Urothelium cell line (cell line): ENCODE data around the gene S100A14.
A peak's percentile ranks its signal among the peaks of the same experiment; 100 is the strongest.
"Not testable (repeated sequence)": the region's sequence is repeated elsewhere in the genome, so short reads cannot be mapped to it uniquely, and the experiment has no call there.

ENCODE experiments used
- DNase-seq: peaks from one replicate; pipeline ENCODE4 v3.0.0; 2011; ENCODE audit warnings: low spot score, mixed read lengths
- FAIRE-seq: peaks from 2 replicates; lab custom pipeline; 2011; peaks lifted over from hg19 to GRCh38; lab: Jason Lieb, UNC

Gene S100A14

DNA sequence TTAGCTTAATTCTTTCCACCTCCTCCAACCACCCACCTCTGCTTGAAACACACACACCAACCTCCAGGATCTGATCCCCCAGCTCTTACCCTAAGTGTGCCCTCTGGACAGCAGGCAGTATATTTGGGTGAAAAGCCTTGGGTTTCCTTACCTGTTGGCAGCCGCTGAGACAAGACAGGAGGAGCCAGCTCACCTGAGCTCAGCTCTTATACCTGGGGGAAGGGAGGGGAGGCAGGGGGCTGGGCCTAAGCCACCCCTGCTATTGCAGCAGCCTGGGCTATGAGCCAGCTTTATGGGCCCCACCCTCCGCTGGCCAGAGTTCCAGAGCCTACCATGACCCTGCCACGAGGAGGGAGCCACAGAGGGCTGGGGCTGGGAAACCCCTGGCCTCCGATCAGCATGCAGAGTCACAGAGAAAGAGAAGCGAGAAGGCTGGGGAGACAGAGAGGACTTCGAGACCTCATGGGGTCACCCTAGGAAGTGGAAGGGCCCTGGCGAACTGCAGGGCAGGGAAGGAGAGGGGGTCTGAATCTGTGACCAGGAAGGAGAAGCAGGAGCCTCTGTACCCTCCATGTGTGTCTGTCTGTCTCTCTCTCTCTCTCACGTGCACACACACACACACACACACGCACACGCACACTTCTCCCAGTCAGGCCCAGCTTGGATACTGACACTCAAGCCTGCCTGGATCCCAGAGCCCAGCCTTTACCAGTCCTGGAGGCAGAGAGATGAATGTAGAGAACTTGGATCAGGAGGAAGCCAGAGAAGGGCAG is at the start of gene S100A14:
Gene S100A14 (minus strand): TSS at position 182 of the 773 bp plus-strand sequence. CDS start 467 bp downstream, outside the sequence.
- DNase-seq (no peak), FAIRE-seq (no peak)

DNA sequence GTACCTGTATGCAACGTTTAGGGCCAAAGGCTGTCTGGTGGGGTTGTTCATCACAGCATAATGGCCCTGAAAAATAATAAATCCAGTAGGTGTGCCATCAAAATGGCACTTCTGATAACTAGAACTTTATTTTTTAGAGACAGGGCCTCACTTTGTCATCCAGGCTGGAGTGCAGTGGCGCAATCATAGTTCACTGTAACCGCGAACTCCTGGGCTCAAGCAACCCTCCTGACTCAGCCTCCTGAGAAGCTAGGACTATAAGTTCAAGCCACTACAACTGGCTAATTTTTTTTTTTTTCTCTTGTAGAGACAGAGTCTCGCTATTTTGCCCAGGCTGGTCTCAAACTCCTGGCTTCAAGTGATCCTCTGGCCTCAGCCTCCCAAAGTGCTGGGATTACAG is 47.1 kb upstream of the S100A14 start:
- no peak for FAIRE-seq
- DNase-seq, result no peak

DNA sequence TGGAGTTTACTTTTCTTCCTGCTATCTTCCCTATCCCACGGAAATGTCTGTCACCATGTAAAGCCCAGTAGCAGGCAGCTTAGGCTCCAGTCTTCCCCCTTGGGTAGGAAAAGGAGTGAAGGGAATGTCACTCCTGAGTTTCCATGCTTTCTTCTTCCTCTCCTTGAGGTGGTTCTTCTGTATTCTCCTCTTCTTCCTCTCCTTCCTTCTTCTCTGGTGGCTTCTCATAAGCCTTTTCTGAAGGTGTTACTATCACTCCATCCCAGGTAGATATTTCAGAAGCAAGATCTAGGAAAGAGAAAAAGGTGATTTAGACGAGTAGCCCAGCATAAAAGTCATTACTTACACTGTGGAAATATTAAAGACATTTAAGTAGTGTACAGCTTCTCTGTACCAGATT is 46.1 kb upstream of the S100A14 start:
- DNase-seq (no peak), FAIRE-seq (no peak)

DNA sequence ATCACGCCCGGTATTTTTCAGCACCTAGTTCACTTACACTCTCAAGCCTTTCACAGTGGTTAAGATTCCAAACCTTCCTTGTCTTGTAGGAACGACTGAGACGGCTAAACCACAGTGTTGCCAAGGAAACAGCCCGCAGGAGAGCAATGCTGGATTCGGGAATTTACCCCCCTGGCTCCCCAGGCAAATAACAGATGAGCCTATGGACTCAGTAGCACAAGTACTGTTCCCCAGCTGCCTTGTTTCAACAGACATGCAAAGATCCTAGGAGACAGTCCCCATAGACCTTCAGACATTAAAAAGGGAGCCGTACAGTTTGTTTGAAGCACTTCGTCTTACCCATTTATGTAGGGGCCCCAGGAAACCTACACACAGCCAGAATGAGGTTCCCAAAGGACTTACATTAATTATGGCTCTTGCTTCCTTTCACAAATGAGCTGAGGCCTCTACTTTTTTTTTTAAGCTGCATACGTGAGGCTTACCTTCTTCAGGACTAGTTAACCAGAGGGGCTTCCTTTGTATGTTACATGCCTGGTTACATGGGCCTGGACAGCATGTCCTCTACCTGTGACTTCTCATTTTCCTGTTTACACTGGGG is 45.1 kb upstream of the S100A14 start:
- DNase-seq (no peak), FAIRE-seq (no peak)

DNA sequence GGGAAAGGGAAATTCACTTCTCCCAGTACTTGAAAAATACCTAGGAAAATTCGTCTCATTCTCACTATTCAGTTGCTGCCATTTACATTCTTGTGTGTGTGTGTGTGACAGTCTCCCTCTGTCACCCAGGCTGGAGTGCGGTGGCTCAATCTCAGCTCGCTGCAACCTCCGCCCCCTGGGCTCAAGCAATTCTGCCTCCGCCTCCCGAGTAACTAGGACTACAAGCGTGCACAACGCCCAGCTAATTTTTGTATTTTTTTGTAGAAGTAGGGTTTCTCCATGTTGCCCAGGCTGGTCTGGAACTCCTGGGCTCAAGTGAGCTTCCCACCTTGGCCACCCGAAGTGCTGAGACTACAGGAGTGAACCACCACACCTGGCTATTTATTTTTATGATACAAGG is 43.5 kb upstream of the S100A14 start:
- DNase-seq, result no peak
- FAIRE-seq, result no peak

DNA sequence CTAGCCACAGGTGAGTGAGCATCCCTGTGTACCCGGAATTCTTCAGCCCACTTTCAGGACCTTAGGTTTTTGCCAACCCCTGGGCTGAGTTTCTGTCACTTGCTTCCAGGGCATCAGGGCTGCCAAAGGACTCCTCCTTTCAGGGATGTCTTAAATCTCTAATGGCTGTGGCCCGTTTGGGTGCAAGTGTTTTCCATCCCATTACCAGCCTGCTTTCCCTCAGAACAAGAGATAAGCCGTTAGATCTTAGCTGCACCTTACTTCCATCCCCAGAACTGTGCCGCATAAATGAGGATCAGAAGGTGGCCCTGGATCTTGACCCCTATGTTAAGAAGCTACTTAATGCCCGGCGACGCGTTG is 43.0 kb upstream of the S100A14 start:
- DNase-seq, result no peak
- no peak for FAIRE-seq

DNA sequence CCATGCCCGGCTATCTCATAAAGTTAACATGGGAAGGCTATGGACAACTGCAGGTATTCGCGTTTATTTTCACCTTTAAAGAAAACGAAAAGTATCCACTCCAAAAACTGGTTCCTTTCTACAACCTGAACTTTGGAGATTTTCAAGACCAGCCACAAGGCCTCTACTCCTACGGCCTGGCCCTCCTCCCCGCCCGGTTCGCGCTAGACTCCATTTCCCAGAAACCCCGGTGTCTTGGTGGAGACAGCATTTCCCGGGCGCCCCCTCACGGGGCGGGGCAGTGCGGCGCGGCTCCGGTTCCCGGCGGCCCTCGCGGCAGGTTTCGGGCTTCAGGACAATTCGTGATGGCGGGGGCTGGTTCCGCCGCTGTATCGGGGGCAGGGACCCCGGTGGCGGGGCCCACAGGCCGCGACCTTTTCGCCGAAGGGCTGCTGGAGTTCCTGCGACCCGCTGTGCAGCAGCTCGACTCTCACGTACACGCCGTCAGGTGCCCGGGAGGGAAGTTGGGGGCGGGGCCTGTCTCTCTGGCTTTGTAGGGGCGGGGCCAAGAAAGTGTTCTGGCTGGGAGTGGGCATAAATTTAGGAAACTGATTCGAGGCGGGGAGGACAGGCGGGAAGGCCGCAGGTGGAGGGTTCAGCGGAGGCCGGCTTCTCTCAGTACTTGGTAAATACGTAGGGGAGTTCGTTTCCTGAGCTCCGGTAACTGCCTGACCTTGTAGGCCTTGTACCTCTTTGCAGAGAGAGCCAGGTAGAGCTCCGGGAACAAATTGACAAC is 42.5 kb upstream of the S100A14 start, which contains the start of gene SNAPIN:
Gene SNAPIN (plus strand): TSS at position 304 of the 775 bp plus-strand sequence. CDS start 41 bp downstream, at position 345.
- DNase-seq (peak; percentile 94), FAIRE-seq (no peak)

DNA sequence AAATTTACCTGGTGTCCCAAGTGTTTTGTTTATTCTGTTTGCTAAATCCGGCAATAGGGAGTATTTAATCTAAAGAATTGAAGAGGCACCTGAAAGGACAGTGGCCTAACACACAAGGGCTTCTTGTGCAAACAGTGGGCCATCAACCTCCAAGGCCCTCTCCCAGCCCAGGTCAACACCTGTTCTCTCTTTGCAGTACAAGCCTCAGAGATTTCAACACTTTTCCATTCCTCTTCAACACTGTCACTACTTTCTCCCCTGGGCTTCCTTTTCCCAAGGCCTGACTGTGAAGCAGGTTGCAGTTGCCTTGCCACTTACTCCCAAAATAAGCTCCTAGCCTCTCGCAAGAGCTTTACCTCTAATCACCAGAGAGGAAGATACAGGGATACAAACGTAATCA is 39.2 kb upstream of the S100A14 start:
- DNase-seq, result no peak
- FAIRE-seq, result no peak

DNA sequence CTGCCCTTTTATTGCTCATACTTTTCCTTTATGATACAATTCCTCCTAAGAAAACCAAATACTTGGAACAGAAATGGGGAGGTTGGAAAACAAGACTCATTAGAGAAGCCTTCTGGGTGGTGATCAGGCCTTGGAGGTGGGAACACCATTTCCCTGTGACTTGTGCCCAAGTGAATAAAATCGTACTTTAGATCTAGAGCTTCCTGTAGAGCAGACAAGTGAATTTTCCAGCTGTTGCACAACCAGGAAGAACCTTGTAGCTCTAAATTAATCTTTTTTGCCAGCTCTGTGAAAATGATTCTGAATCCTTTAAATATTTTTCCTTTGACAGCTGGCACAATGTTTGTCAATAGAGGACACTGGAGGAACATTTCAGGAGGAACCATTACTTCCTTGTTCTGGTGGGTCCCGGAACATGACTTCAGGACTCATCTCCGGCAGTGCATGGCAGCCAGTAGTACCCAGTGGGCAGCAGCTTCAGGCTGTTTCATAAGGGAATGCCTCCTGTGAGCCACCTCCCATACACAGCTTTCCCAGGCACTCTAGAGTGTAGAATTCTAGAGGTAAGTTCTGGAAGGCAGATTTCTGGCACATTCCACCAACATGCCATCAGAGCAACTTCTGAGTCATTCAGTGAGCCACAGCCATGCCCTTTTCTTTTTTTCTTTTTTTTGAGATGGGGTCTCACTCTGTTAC is 36.8 kb upstream of the S100A14 start:
- no peak for FAIRE-seq
- no peak for DNase-seq

DNA sequence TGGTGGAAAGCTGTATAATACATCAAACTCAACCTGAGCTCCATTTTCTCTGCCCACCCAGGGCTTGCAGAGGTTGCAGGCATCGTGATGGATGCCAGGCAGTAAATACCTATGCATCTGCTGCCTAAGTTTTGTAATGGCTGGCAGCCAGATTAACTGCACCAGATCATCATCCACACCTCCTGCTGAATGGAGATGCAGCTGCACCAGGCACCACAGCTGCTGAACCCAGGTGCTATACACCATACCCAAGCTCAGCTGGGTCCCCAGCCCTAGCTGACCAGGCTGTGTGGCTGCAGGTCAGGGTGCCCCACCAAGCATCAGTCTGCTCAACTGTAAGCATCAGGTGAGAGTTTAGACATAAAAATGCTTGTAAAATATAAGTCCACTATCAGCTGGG is 35.6 kb upstream of the S100A14 start:
- DNase-seq, result no peak
- no peak for FAIRE-seq

DNA sequence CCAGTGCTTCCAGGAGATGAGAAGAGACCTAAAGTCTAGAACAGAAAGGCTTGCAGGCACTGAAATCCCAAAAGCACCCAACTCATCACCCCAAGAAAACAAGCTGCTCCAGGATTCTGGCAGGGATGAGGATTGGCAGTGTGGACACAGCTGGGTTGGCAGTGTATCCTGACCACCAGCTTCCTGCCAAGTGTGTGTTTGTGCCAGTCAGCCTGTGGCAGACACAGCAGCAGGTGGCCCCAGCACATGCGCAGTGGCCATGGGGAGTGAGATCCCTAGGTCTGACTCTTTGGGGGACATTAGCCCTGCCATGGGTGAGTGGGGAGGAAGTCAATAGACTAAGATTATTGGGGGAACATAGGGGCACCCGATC is 33.7 kb upstream of the S100A14 start:
- FAIRE-seq (no peak), DNase-seq (no peak)

DNA sequence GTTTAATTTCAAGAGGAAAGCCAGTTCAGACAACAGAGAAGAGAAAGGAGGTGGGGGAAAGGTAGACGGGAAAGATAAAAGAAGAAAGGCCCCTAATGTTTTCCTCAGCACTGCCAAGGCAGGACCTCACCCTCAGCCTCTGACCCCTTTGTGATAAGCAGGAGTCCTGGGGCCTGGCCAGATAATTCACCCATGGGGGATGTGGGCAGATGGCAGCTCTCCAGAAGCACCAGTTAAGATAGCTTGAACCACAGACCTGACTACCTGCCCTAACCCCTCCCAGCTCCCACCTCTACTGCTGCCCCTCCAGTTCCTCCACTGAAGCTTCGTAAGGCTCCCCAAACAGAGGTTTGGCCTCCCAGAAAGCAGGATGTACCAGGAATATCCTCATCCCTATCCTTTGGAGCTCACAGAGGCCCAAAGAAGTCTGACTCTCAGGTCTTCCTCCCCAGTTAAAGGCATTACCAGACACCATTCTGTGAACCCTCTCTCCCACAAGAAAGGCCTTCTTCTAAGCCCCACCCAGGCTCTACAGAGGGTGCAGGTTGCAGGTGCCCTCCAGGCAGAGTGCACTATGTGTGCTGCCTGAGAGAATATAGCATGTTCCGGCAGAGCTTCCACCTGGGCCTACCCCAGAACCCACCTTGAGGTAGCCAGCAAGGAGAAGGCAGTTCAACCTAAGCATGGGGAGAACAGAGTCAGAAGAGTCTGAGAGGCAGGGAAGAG is 33.2 kb upstream of the S100A14 start:
- FAIRE-seq (no peak), DNase-seq (no peak)

DNA sequence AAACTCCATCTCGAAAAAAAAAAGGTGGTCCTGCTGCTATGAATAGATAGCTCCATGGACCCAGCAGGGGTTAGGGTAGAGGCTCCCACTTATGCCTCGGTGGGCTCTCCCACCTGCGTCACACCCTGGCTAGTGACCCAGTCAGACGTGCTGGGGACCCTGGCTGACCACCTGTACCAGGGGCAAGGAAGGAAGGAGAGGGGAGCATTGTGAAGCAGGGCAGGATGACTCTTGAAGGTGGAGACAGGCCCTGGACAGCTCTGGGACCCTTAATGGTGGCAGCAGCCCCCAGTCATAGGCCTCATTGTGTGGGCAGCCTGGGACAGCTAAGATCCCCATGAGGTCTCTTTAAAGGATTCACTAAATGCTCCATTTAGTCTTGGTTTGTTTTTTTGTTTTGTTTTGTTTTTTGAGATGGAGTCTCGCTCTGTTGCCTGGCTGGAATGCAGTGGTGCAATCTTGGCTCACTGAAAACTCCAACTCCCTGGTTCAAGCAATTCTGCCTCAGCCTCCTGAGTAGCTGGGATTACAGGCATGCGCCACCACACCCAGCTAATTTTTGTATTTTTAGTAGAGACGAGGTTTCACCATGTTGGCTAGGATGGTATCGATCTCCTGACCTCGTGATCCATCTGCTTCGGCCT is 32.0 kb upstream of the S100A14 start:
- no peak for FAIRE-seq
- DNase-seq, result no peak

DNA sequence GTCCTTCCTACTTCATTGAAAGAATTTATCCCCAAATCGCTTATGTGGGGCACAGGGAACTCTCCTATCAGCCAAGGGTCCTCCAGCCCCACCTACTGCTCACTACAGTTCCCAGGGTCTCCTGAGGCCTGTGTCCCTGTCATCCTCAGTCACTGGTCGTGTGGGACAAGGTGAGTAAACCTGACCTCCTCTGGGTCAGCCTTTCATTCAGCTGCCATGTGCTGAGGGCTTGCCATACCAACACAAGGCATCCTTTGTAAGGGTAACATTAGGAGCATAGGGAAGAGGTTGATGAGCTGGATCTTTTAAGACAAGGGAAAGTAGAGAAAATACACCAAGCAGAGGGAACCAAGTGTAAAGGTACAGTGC is 31.2 kb upstream of the S100A14 start:
- DNase-seq, result no peak
- FAIRE-seq, result no peak

DNA sequence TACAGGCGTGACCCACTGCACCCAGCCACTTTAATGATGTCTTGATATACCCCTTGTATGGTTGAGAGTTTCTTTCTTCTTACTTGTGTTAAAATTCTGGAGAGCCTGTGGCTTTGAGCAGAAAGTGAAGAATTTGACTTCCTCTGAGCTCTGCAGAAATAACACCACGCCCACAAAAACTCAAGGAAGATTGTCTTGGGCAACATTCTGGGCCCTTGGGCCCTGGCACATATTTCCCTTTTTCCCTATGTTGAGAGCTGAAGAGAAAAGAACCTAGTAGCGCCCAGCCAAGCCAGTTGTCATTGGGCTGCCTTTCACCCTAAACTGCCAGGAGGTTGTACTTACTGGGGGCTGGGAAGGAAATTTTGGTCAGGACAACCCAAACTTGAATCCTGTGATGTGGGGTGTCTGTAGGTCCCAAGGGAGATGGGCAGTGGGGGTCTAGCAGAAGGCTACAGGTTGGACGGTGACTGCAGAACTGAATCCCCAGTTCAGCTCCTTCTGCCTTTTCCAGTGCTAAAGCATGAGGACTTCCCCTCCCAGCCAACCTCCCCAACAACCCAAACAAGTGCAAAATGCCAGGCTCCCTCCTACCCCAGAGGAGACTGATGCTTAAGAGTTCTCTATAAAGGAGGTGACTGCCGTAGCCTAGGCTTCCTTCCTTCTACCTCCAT is 30.7 kb upstream of the S100A14 start:
- no peak for FAIRE-seq
- DNase-seq, result no peak

DNA sequence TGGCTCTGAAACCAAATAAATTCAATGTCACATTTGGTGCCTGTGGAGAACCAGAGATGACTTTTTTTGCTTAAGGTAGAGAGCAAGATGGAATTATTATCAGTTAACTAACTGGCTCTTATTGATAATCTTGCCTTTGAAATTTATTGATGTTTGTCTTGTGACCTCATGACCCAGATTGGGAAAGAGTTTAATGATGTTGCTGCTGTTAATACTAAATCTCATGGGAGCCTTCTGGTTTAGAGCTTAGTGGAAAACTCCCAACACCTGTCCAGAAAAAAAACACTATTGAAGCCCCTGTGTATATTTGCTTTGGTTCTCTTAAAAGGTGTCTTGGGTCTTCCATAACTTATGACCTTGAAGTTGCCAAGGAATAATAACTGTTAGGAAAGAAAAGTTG is 27.7 kb upstream of the S100A14 start:
- no peak for DNase-seq
- FAIRE-seq, result no peak

DNA sequence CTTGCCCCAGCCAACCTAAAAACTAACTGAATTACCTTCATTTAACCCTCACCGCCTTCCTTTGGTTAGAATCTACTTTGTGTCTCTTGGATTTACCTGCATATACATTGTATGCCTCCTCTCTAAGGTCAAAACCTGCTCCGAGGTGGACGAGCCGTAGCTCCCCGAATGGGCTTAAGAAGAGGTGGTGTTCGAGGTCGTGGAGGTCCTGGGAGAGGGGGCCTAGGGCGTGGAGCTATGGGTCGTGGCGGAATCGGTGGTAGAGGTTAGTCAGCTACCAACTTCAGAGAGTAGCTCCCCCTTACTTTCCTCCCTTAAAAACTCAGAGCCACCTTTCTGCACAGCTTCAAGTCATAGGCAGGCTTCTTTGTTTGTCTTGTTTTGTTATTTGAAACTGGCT is 27.0 kb upstream of the S100A14 start:
- FAIRE-seq, result no peak
- no peak for DNase-seq

DNA sequence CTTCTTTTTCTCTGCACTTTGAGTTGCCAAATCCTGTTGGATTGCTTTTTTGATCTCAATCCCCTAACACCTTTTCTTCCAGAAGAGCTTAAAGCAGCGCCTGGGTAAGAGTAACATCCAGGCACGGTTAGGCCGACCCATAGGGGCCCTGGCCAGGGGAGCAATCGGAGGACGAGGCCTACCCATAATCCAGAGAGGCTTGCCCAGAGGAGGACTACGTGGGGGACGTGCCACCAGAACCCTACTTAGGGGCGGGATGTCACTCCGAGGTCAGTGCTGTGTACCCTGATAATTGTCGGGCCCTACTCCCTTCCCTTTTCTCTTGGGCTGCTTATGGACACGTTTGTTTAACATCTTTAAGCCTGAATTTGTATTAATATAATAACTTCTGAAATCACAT is 26.0 kb upstream of the S100A14 start:
- no peak for FAIRE-seq
- no peak for DNase-seq

DNA sequence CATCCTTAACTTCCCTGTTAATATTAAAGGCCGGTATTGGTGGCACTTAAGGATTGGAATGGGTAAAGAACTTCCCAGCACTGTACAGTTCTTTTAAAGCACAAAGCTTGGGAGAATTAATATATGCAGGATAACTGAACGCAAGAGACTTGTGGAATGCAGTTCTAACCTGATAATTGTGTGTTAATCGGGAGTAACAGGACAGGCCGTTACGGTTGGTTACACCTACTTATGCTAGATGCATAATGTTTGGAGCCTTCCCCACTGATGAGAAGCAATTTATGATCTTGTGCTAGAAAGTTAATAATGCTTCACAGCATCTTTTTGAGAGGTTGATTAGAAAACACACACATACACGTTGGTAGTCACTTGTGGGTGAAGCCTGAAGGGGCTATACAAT is 24.7 kb upstream of the S100A14 start:
- DNase-seq (no peak), FAIRE-seq (no peak)

DNA sequence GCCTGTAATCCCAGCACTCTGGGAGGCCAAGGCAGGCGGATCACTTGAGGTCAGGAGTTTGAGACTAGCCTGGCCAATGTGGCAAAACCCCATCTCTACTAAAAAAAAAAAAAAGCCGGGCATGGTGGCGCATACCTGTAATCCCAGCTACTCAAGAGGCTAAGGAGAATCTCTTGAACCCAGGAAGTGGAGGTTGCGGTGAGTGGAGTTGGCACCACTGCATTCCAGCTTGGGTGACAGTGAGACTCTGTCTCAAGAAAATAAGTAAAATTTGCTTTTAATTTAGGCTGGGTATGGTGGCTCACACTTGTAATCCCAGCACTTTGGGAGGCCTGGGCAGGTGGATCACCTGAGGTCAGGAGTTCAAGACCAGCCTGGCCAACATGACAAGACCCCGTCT is 24.1 kb upstream of the S100A14 start:
- DNase-seq, FAIRE-seq: not testable (repeated sequence)
